ENCODE results near the gene AFG1L.
"Not testable (repeated sequence)": the region's sequence is repeated elsewhere in the genome, so short reads cannot be mapped to it uniquely, and the experiment has no call there.

AFG1L gene

DNA sequence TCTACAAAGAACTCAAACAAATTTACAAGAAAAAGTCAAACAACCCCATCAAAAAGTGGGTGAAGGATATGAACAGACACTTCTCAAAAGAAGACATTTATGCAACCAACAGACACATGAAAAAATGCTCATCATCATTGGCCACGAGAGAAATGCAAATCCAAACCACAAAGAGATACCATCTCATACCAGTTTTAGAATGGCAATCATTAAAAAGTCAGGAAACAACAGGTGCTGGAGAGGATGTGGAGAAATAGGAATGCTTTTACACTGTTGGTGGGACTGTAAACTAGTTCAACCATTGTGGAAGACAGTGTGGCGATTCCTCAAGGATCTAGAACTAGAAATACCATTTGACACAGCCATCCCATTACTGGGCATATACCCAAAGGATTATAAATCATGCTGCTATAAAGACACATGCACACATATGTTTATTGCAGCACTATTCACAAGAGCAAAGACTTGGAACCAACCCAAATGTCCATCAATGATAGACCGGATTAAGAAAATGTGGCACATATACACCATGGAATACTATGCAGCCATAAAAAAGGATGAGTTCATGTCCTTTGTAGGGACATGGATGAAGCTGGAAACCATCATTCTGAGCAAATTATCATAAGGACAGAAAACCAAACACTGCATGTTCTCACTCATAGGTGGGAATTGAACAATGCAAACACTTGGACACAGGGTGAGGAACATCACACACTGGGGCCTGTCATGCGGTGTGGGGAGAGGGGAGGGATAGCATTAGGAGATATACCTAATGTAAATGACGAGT, 121.4 kb downstream of the AFG1L start:
- DNase-seq (ENCODE audit: low spot score) = not testable (repeated sequence)

DNA sequence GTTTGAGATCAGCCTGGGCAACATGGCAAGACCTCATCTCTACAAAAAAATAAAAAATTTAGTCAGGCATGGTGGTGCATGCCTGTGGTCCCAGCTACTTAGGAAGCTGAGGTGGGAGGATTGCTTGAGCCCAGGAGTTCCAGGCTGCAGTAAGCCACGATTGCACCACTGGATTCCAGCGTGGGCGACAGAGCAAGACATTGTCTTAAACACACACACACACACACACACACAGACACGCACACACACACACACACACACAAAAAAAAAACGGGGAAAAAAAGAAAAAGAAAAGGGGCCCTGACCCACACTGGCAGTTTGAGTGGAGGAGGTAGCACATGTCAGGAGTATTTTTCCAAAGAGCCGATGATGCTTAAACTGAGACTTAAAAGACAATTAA, 122.2 kb downstream of the AFG1L start:
- no peak for DNase-seq (ENCODE audit: low spot score)

DNA sequence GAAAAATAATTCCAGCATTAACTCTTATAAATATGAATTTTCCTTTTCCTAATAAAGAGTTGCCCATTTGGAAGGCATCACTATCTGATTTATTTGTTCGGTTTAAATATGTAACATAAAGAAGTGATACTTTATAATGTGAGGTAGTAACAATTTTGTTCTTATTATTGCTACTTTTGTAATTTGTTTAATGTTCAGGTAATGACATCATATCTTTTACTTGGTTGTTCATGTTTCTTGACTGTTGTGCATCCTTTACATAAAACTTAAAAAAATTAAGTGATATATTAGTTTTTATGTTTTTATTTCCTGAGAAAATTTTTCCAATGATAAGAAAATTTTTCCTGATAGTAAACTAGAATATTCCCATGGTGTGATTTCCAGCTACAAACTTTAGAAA, 124.6 kb downstream of the AFG1L start:
- DNase-seq (ENCODE audit: low spot score) = no peak

DNA sequence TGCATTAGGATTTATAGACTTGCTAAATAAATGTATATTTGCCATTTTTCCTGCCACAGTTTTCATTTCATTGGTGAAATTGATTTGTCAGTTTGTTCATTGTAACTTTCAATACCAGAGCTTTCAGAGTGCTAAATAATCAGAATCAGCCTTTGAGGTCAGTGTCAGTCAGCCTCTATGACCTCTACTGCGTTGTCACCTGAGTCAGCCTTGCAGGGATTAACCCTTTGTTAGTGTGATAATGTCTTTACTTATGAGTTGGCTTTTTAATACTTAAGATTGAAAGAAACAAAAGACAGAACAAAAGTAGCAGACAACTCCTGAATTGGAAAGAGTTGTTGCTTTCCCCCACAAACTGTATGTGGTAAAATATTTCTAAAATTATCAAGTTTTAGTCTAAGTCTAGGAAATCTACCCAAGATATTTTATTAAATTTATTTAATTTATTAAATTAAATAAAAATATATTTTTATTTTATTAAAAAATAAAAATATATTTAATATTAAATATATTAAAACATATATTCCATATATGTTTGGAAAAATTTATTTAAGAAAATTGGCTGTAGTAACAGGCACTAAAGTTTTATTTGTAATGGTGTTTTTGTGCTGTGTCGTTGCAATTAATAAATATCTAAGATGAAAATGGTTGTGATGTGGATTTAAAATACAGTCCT, 125.2 kb downstream of the AFG1L start:
- DNase-seq (ENCODE audit: low spot score) = no peak

DNA sequence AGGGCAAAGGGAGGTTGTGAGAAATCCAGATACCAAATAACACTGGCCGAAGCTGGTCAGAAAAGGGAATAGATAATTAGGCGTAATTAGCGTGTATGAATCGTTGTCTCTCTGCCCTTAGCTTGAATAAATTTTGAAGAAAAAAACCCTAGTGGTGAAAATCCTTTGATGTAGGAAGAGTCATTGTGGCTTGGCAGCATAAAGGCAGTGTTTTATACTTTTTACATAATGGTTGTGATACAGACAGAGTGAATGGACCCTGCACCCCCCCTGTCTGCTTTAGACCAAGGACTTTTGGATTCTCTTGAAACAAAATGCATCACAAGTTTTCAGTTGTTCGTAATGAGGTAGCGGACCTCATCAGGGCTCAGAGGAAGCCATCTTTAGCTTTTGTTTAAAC, 126.5 kb downstream of the AFG1L start:
- DNase-seq (ENCODE audit: low spot score) = peak; percentile 11

DNA sequence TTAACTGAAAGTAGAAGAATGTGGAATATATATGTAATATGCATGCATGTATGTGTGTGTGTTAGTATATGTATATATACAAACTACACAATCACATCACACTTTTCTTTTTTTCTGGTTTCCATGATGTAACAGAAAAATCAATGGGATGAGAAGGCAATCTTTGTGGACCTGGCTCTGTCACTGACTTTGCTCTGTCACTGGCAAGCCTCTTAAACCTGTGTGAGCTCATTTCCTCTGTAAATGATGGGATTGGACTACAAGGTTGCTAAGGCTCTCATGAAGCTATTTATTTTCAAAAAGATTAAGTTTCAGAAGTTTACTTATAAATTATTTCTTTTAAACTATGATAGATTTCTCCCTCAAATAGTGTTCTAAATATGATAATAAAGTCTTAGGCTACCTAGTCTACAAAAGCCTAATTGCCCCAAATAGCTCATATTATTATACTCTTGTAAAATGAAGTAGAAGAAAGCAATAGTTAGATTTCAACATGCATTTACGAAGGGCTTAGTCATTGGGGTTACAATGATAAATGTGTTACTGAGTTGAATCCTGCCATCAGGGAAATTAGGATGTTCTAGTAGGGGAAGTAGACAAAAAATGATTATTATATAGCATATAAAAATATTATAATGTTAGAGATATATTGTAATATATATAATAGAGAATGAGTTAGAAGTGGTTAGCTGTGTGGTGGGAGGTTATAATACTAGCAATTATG, 129.3 kb downstream of the AFG1L start:
- DNase-seq (ENCODE audit: low spot score) = no peak

DNA sequence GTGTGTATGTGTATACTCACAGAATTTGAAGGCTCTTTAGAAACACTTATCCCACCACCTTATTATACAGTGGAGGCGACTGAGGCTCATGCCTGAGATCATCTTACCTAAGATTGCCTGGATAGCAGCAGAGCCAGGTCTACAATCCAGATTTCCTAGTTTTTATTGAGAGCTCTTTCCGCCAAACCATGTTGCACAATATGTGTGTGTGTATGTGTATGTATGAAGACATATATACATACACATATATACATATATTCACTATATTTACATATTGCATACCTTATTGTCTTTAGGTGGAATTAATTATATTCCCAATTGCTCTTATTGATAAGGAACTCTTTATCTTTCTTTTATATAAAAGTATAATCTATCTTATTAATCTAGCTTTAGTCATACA, 130.6 kb downstream of the AFG1L start:
- DNase-seq (ENCODE audit: low spot score) = no peak

DNA sequence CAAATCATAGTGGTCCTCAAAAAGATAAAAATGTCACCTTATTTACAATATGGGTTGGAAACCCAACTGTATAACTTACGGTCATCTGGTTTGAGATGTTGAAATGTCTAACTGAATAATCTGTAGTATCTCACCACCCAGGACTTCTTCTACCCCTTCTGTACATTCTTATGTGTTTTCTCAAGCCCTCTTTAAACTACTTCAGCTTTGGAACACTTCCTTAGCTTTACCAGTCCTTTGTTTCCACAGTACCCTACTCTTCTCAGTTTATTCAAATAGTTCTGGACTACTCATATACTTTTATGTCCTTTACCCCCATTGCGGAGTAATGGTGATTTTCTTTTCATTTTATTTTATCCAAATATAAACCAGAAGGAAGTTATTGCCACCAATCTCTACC, 137.3 kb downstream of the AFG1L start:
- DNase-seq (ENCODE audit: low spot score) = no peak

DNA sequence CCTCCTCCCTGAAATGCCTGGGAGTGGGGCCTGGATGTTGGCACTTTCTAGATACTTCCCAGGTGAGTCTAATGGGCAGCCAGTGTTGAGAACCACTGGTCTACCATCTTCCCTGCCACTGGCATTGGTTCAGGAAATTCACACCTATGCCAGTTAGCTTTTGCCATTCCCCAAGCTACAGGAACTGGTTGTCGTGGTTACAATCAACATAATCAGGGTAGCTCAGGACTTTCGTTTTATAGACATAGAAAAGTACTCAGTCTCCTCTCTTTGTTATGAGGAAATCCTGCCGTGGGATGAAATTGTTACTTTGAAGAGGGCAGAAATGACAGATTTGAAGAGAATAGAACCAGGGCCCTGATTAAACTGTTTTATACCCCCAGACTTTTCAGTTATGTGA, 137.9 kb downstream of the AFG1L start:
- DNase-seq (ENCODE audit: low spot score) = no peak

DNA sequence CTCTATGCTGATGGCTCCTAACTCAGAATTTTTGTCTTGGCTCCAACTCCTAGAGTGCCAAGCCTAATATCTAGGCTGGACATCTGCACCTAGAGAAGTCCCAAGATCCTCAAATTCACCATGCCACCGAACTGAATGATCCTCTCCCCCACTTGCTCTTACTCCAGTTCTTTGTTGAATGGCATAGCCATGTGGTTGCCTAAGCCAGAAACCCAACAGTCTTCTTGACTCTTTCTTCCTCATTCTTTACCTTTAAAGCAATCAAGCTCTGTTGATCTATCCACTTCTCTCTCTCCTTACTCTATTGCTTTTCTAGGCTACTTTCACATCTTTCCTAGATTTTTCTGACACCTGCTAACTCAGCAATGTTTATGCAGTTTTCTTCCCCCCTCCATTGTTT, 139.4 kb downstream of the AFG1L start:
- no peak for DNase-seq (ENCODE audit: low spot score)

DNA sequence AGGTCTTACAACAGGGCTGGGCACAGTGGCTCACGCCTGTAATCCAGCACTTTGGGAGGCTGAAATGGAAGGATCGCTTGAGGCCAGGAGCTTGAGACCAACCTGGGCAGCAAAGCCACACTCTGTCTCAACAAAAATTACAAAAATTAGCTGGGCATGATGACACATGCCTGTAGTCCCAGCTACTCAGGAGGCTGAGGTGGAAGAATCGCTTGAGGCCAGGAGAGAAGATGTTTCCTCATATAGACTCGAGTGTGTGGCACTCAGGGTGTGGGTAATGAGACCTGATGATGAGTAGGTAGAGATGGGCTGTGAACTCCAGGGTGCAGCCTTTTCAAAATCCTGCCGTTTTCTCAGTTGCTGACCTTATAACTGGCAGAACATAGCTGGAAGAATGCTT, 140.5 kb downstream of the AFG1L start:
- DNase-seq (ENCODE audit: low spot score) = no peak

DNA sequence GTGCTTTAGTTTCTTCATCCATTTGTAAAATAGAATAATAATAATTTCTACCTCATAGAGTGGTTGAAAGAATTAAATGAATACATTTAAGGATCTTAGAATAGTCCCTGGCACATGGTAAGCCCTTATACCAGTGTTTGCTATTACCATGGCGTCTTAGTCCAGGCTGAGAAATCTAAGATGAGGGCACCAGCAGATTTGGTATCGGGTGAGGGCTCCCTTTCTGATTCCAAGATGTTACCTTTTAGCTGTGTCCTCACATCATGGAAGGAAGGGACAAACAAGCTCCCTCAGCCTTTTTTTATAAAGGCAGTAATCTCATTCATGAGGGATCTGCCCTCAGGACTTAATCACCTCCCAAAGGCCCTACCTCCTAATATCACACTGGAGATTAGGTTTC, 141.9 kb downstream of the AFG1L start:
- DNase-seq (ENCODE audit: low spot score) = no peak

DNA sequence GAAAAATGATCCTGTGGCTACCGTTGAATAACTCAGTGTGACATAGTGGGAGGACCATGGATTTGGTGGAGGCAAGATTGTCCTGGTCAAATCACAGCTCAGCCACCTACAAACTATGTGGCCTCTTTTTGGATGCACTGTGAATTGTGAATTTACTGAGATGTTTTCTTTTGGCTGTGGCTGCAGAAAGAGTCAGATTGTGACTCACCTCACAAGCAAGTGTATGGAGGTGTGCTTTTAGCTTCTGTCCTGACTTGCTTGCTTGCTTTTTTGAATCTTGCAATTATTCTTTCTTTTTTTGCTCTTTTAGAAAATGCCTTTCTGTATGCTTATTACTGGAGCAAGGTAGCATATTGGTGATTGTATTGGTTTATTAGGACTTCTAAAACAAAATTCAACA, 143.0 kb downstream of the AFG1L start:
- DNase-seq (ENCODE audit: low spot score) = no peak

DNA sequence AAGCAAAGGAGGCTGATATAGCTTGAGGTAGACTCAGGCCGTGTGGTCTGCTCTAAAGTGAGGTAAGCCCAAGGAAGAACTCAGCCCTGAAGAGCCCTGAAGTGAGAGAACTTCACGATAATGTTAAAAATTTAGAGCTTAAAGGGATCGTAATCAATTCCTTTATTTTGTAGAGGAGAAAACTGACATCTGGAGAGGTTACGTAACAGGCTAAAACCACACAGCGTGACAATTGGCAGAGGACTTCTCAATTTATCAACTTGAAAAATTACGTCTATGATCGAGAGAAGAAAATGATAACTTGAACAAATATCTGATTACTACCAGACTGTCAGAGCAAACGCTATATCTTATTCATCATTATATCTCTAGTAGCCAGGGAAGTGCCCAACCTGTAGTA, 144.1 kb downstream of the AFG1L start:
- no peak for DNase-seq (ENCODE audit: low spot score)

DNA sequence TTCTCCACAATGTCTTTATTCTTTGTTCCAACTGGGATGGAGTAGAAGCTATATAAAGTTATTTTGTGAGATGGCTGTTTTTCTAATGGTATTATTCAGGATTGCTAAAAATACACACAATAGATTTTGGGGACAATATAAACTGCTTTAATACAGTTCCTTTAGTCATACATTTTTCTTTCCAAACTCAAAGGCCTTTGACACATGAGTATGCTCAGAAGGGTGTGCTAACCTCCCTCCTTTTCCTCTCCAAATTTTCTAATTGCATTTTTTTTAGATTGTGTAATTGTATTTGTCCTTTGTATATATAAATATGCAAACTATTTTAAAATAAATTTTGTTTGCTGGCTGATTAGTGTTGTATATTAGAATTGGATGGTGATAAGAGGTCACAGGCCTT, 146.3 kb downstream of the AFG1L start:
- no peak for DNase-seq (ENCODE audit: low spot score)

DNA sequence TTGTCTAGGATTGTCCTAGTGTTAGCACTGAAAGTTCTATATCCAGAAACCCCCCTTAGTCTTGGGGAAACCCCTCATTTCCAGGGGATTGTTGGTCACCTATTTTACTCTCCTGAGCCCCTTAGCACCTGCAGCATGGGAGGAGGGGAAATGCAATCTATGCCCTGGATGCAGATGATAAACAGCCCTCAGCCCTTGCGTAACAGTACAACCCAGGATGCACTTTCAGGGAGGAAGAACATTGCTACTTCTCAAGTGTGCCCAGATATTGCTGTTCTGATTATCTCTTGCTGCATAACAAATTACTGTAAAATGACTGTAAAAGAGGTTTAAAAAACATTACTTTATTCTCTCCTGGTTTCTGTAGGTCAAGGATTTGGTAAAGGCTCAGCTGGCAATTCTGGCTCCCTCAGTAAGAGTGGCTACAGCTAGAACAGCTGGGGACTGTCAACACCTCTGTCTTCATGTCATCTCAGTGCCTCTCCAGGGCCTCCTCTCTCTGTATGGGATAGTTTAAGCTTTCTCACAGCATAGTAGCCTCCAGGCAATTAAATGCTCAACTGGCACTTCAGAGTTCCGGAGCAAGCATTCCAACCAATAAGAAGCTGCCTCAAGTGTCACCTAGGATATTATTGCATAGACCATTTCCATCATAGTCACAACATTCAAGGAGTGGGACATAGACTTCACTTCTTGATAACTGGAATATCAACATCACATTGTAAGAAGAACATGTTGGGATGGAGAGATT, 148.1 kb downstream of the AFG1L start:
- DNase-seq (ENCODE audit: low spot score) = no peak

DNA sequence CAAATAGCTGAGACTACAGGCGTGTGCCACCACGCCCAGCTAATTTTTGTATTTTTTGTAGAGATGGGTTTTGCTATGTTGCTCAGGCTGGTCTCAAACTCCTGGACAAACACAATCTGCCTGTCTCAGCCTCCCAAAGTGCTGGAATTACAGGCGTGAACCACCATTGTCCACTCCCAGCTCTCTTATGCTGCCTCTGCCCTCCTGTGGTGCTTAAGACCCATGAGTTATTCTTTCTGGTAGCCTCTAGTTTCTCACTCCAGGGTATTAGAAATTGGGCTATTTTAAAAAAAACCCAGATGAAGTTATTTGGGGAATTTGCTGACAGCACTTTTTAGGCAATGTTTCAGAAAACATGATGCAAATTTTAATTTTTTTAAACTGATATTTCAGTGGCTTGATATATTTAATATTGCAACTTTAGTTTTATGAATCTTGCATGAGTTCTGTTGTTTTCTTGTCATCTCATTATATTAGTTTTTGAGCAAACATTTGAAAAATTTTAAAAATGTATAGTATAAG, 151.8 kb downstream of the AFG1L start:
- DNase-seq (ENCODE audit: low spot score) = no peak

DNA sequence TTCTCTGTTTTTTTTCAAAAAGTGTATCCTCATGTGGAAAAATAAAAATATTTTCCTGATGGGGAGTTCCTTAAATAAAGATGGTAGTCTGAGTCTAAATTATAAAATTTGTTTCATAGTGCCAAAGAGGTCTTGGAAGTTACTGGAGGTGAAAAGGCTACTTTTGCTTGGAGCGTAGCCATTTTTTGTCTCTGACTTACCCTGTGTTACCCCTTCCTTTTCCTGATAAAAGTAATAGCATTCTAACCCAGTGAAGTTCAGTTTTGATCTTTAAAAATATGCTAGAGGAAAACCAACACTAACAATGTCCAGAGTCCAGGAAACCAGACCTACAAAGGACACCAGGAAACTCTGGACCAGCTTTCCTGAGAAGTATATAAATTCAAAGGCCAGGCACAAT, 153.6 kb downstream of the AFG1L start:
- DNase-seq (ENCODE audit: low spot score) = no peak

DNA sequence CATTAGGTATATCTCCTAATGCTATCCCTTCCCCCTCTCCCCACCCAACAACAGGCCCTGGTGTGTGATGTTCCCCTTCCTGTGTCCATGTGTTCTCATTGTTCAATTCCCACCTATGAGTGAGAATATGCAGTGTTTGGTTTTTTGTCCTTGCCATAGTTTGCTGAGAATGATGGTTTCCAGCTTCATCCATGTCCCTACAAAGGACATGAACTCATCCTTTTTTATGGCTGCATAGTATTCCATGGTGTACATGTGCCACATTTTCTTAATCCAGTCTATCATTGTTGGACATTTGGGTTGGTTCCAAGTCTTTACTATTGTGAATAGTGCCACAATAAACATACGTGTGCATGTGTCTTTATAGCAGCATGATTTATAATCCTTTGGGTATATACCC, 154.9 kb downstream of the AFG1L start:
- DNase-seq (ENCODE audit: low spot score) = not testable (repeated sequence)

DNA sequence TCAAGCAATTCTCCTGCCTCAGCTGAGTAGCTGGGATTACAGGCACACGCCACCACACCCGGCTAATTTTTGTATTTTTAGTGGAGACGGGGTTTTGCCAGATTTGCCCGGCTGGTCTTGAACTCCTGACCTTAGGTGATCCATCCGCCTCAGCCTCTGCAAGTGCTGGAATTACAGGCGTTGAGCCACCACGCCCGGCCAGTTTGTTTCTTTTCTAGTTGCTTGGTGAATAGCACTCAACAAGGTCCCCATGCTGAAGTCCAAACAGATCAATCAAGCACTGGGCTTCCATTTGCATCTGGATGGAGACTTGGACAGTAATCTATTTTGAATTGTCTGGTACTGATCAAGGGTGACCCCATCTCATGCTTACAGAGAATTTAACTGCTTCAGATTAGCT, 157.0 kb downstream of the AFG1L start:
- DNase-seq (ENCODE audit: low spot score) = no peak

DNA sequence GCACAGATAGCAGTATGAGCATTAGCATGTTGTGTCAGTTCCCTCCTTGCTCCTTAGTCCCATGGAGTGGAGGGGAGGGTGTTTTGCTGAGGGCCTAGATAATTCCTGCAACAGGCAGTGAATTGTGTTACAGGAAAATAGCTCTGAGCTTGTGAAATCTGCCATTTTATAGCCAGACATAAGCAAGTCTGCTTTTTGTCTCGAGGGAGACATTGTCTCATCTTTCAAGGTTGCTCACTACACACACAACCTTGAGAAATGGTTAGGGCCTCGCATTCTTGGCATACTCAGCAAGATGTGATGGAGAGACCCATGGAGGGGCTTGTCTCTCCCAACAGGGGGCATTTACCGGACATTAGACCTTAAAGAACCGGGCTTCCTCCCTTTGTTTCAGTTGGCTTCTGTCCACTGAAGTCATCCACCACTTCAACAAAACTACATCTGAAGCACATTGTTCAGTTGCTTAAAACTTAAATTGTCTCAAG, 157.9 kb downstream of the AFG1L start:
- DNase-seq (ENCODE audit: low spot score) = no peak

DNA sequence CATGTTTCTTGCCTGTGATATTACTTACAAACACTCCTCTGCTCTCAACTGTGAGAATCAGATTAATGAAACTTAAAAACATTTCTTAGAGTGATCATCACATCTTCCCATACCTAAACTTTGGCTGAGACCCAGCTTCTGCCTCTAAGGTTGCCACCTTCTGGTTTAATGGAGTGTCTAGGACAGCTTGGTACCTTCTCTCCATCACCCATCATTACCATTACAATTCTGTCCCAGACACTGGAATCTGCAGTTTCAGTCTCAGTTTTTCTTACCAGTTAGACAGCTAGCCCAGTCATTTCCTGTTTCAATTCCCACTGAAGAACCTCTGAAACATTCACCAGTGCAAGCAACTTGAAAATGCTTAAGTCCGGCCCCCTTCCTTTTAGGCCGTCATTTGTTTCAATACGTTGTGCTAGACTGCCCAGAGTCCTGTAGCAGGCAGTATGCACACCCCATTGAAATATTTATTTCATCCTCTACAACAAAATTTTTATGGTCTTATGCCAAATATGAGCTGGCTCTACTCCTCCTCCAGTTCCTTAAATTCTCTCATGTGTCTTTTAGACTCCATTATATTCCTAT, 158.8 kb downstream of the AFG1L start:
- no peak for DNase-seq (ENCODE audit: low spot score)

All from COLO829 (cell line).